ENCODE data around the gene RNF8.
"Not testable (repeated sequence)": the region's sequence is repeated elsewhere in the genome, so short reads cannot be mapped to it uniquely, and the experiment has no call there.

The RNF8 gene

DNA sequence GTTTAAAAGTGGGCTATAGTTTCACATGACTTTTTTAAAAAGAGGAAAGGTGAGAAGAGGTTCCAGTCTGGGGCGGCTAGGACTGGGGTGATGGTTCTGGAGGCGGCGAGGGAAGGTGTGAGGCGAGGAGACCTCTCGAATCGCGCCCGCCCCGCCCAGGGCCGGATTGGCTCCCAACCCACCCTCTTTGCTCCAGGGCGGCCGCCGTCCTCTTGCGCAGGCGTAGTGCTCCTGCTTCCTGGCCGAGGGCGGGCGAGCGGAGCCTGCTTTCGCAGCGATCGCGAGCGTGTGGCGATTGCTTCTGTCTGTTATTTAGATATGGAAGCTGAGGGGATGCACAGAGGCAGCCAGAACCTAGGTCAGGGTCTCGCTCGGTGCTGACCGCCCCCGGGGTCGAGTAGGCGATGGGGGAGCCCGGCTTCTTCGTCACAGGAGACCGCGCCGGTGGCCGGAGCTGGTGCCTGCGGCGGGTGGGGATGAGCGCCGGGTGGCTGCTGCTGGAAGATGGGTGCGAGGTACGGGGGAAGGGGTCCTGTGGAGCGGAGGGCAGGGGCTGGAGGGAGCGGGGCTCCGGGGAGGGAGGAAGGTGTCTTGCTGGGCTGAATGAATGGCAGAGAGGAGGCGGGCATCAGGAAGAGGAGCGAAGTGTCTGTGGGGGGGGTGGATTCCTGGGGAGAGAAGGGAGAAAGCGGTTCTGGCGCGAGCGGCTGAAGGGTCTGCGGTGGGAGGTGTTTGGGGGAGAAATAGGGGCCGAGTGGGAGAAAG, at the start of gene RNF8:
TSS of gene RNF8 (plus strand) at position 223 of the 765 bp plus-strand sequence. CDS start at position 405, 182 bp downstream.
- H3K4me3 Mint-ChIP-seq: peak within 1 kb of the TSS; percentile 95

GRCh38 chr6:37304766-37305165, 49.0 kb upstream of the RNF8 start:
- no peak overlapping the region for H3K27ac Mint-ChIP-seq
- no peaks in the 10 kb centered on the region for H3K9me3 Mint-ChIP-seq
- no peaks in the 10 kb centered on the region for H3K27me3 Mint-ChIP-seq (ENCODE audit: low read depth)
- H3K4me1 Mint-ChIP-seq (ENCODE audit: low read depth): peaks cover 27% of the 10 kb centered on the region
- peaks cover 55% of the 10 kb centered on the region for H3K36me3 Mint-ChIP-seq (ENCODE audit: low read depth)
- no peak overlapping the region for H3K4me3 Mint-ChIP-seq

More for the DNA sequence above, at the start of gene RNF8:
- peak within 1 kb of the TSS; percentile 90 for H3K27ac Mint-ChIP-seq
- no peaks in the 10 kb centered on the region for H3K9me3 Mint-ChIP-seq
- H3K36me3 Mint-ChIP-seq (ENCODE audit: low read depth): peaks cover 2% of the 10 kb centered on the region
- H3K4me1 Mint-ChIP-seq (ENCODE audit: low read depth): peaks cover 21% of the 10 kb centered on the region
- no peaks in the 10 kb centered on the region for H3K27me3 Mint-ChIP-seq (ENCODE audit: low read depth)

- H3K4me1 Mint-ChIP-seq (ENCODE audit: low read depth): peaks cover 28% of the 10 kb centered on the region
- no peak overlapping the region for H3K27ac Mint-ChIP-seq
- H3K4me3 Mint-ChIP-seq: no peak overlapping the region
- H3K9me3 Mint-ChIP-seq: no peaks in the 10 kb centered on the region
- no peaks in the 10 kb centered on the region for H3K27me3 Mint-ChIP-seq (ENCODE audit: low read depth)
- H3K36me3 Mint-ChIP-seq (ENCODE audit: low read depth): peaks cover 49% of the 10 kb centered on the region
These were observed 47.9 kb upstream of the RNF8 start for GRCh38 chr6:37305841-37306425.

GRCh38 chr6:37306624-37307222, 47.1 kb upstream of the RNF8 start:
- Mint-ChIP-seq H3K36me3 (ENCODE audit: low read depth) (peaks cover 43% of the 10 kb centered on the region), H3K27ac (no peak overlapping the region), H3K27me3 (ENCODE audit: low read depth) (no peaks in the 10 kb centered on the region), H3K9me3 (no peaks in the 10 kb centered on the region), H3K4me1 (ENCODE audit: low read depth) (peaks cover 32% of the 10 kb centered on the region), H3K4me3 (no peak overlapping the region)

GRCh38 chr6:37307484-37307883, 46.3 kb upstream of the RNF8 start:
- not testable (repeated sequence) for H3K27ac Mint-ChIP-seq; H3K9me3 Mint-ChIP-seq; H3K27me3 Mint-ChIP-seq (ENCODE audit: low read depth); H3K4me3 Mint-ChIP-seq
- Mint-ChIP-seq H3K4me1 (ENCODE audit: low read depth) (peaks cover 37% of the 10 kb centered on the region), H3K36me3 (ENCODE audit: low read depth) (peaks cover 37% of the 10 kb centered on the region)

DNA sequence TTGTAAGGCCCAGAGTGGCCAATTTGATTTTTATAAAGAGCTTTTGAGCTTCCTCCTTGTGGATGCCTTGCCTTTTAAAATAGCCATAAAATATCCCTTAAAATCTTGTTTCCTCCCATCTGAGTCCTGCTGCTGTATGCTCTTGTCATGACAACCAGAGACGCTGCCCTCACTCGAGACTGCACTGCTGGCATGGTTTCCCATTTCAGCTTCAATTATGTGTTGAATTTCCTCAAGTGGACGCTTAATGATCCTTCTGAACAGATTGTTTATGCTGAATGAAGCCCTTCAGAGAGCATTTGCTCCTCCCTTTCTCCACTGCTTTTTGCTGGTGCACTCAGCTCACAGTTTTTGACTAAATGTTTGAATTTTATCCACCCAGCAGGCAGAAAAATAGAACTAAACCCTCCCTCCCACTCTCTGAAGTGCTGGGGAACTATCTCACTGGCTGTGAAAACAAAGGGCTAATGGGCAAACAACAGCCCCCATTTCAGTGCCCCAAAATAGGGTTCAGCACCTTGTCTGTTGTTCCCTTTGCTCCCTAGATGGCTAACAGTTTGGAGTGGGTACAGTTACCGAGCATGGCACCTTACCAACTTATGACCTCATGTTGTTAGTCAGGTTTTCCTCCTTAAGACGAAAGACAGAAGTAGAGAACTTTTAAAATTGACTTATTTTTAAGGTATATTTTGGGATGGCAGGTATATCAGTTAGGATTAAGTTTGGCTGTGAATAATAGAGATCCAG, 45.5 kb upstream of the RNF8 start:
- Mint-ChIP-seq H3K27ac (no peak overlapping the region), H3K36me3 (ENCODE audit: low read depth) (peaks cover 35% of the 10 kb centered on the region), H3K9me3 (no peaks in the 10 kb centered on the region), H3K4me1 (ENCODE audit: low read depth) (peaks cover 36% of the 10 kb centered on the region), H3K27me3 (ENCODE audit: low read depth) (no peaks in the 10 kb centered on the region), H3K4me3 (no peak overlapping the region)

GRCh38 chr6:37309046-37309445, 44.7 kb upstream of the RNF8 start:
- Mint-ChIP-seq H3K9me3 (no peaks in the 10 kb centered on the region), H3K4me1 (ENCODE audit: low read depth) (peaks cover 30% of the 10 kb centered on the region), H3K27me3 (ENCODE audit: low read depth) (no peaks in the 10 kb centered on the region), H3K27ac (no peak overlapping the region), H3K36me3 (ENCODE audit: low read depth) (peaks cover 33% of the 10 kb centered on the region), H3K4me3 (no peak overlapping the region)

GRCh38 chr6:37309692-37310091, 44.1 kb upstream of the RNF8 start:
- Mint-ChIP-seq H3K9me3 (no peaks in the 10 kb centered on the region), H3K36me3 (ENCODE audit: low read depth) (peaks cover 29% of the 10 kb centered on the region)

GRCh38 chr6:37310966-37311365, 42.8 kb upstream of the RNF8 start:
- peaks cover 34% of the 10 kb centered on the region for H3K4me1 Mint-ChIP-seq (ENCODE audit: low read depth)
- H3K9me3 Mint-ChIP-seq: no peaks in the 10 kb centered on the region
- H3K27me3 Mint-ChIP-seq (ENCODE audit: low read depth): no peaks in the 10 kb centered on the region
- peaks cover 24% of the 10 kb centered on the region for H3K36me3 Mint-ChIP-seq (ENCODE audit: low read depth)
- H3K27ac Mint-ChIP-seq: no peak overlapping the region
- no peak overlapping the region for H3K4me3 Mint-ChIP-seq

More at GRCh38 chr6:37309692-37310091, 44.1 kb upstream of the RNF8 start:
- no peak overlapping the region for H3K4me3 Mint-ChIP-seq
- H3K27ac Mint-ChIP-seq: no peak overlapping the region
- H3K27me3 Mint-ChIP-seq (ENCODE audit: low read depth): no peaks in the 10 kb centered on the region
- H3K4me1 Mint-ChIP-seq (ENCODE audit: low read depth): peaks cover 33% of the 10 kb centered on the region

- peaks cover 22% of the 10 kb centered on the region for H3K36me3 Mint-ChIP-seq (ENCODE audit: low read depth)
- no peaks in the 10 kb centered on the region for H3K9me3 Mint-ChIP-seq
- H3K27ac Mint-ChIP-seq: no peak overlapping the region
- peaks cover 34% of the 10 kb centered on the region for H3K4me1 Mint-ChIP-seq (ENCODE audit: low read depth)
- H3K27me3 Mint-ChIP-seq (ENCODE audit: low read depth): no peaks in the 10 kb centered on the region
- H3K4me3 Mint-ChIP-seq: no peak overlapping the region
These were observed 41.9 kb upstream of the RNF8 start for GRCh38 chr6:37311741-37312473.

DNA sequence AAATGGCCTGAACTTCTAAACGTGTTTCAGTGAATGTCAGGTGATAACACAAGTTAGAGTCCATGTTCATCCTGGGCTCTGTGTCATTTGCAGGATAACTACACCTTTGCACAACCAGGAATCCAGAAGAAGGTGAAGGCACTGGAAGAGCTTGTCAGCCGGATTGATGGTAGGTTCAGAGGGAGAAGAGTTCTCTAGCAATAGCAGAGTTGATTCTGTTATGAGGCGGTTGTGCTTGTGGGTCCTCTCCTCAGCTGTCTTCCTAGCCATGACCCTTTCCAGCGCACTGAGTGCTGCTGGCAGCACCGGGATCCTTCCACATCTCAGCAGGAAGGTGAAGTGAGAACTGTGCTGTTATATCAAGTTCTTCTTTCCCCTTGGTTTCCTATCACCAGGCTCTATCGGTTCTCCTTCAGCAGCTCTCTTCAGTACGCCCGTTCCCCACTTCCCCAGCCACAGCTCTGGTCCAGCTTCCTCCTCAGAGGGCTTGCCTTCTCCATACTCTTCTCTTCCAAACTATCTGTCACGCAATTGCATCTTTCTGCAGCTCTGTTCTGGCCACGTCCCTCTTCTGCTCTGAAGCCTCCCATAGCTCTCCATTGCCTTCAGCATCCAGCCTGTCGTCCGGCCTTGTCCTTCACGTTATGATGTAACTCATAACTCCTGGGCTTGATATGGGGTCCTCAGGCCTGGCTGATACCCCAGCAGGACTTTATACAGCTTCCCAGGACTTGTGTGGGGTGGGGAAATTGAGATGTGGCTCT, 39.9 kb upstream of the RNF8 start:
- peak overlapping the region; percentile 1 for H3K27ac Mint-ChIP-seq

GRCh38 chr6:37314487-37315156, 39.2 kb upstream of the RNF8 start:
- peak overlapping the region; percentile 34 for H3K27ac Mint-ChIP-seq

More for the DNA sequence above, 39.9 kb upstream of the RNF8 start:
- Mint-ChIP-seq H3K27me3 (ENCODE audit: low read depth) (no peaks in the 10 kb centered on the region), H3K36me3 (ENCODE audit: low read depth) (peaks cover 18% of the 10 kb centered on the region), H3K4me3 (no peak overlapping the region), H3K4me1 (ENCODE audit: low read depth) (peaks cover 28% of the 10 kb centered on the region), H3K9me3 (no peaks in the 10 kb centered on the region)

DNA sequence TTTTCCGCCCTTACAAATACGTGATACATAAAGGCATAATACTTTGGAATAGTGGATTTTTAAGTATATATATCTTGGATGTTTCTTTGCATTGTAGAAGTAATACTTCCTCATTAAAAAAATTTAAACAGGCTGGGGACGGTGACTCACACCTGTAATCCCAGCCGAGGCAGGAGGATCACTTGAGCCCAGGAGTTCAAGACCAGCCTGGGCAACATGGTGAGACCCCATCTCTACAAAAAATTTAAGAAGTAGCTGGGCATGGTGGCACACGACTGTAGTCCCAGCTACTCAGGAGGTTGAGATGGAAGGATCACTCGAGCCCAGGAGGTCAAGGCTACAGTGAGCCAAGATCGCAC, 38.6 kb upstream of the RNF8 start:
- Mint-ChIP-seq H3K4me1 (ENCODE audit: low read depth) (peaks cover 27% of the 10 kb centered on the region), H3K4me3 (no peak overlapping the region), H3K27me3 (ENCODE audit: low read depth) (no peaks in the 10 kb centered on the region), H3K27ac (no peak overlapping the region), H3K36me3 (ENCODE audit: low read depth) (peaks cover 14% of the 10 kb centered on the region), H3K9me3 (no peaks in the 10 kb centered on the region)

More at GRCh38 chr6:37314487-37315156, 39.2 kb upstream of the RNF8 start:
- Mint-ChIP-seq H3K4me1 (ENCODE audit: low read depth) (peaks cover 24% of the 10 kb centered on the region), H3K9me3 (no peaks in the 10 kb centered on the region), H3K27me3 (ENCODE audit: low read depth) (no peaks in the 10 kb centered on the region), H3K36me3 (ENCODE audit: low read depth) (peaks cover 13% of the 10 kb centered on the region), H3K4me3 (no peak overlapping the region)

Measured in T-helper 1 cell treated with Interleukin-12 subunit alpha and Interleukin-12 subunit beta and Interleukin-4 antibody, amounts not matched to agents 30 μg/mL and 1 μg/mL, for 36 hours (primary cell).